ENCODE data around the gene LRRC7.

The LRRC7 gene

GRCh38 chr1:70164350-70164749 is 596.6 kb downstream of the LRRC7 start:
- TF ChIP-seq, protein P1, sequence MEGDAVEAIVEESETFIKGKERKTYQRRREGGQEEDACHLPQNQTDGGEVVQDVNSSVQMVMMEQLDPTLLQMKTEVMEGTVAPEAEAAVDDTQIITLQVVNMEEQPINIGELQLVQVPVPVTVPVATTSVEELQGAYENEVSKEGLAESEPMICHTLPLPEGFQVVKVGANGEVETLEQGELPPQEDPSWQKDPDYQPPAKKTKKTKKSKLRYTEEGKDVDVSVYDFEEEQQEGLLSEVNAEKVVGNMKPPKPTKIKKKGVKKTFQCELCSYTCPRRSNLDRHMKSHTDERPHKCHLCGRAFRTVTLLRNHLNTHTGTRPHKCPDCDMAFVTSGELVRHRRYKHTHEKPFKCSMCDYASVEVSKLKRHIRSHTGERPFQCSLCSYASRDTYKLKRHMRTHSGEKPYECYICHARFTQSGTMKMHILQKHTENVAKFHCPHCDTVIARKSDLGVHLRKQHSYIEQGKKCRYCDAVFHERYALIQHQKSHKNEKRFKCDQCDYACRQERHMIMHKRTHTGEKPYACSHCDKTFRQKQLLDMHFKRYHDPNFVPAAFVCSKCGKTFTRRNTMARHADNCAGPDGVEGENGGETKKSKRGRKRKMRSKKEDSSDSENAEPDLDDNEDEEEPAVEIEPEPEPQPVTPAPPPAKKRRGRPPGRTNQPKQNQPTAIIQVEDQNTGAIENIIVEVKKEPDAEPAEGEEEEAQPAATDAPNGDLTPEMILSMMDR (IDR thresholded peaks at IDR 0.05; ENCODE audit: control insufficient read depth, extremely low read depth, insufficient read depth) = no peak
- no peak overlapping the region for H3K4me3 ChIP-seq (ENCODE audit: low read depth, low read length)
- no peak for DNase-seq (ENCODE audit: low read depth)

- TF ChIP-seq, protein P1 (IDR thresholded peaks at IDR 0.05; ENCODE audit: control insufficient read depth, extremely low read depth, insufficient read depth) = no peak
- DNase-seq (ENCODE audit: low read depth) = no peak
- no peak overlapping the region for H3K4me3 ChIP-seq (ENCODE audit: low read depth, low read length)
These were observed 600.6 kb downstream of the LRRC7 start for GRCh38 chr1:70168283-70168682.

DNA sequence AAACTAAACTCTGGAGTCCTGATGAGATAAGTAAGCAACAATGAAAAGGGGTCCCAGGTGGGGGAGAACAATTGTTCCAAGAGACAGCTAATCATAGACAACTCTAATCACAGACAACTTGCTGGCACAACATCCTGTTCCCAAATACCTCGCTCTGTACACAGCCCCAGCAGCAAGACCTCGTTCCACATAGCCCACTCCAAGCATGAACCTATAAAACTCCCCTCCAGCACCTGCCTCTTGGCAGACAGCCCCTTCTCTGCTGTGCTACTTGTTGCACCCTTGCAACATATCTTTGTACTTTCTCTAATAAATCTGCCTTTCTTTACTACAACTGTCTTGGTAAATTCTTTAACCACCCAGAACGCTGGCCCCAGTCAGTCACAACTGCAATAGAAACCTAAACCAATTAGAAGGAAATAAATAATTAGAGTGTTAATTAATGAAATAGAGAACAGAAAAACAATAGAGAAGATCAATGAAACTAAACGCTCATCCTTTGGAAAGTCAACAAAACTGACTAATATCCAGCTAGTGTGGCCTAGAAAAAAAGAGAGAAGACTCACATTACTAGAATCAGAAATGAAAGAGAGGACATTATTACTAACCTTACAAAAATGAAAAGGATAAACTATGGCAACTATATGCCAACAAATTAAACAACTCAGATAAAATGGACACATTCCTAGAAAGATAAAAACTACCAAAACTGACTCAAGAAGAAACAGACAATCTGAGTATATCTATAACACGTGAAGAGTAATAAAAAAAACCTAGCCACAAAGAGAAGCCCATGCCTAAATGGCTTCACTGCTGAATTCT is 601.5 kb downstream of the LRRC7 start:
- DNase-seq (ENCODE audit: low read depth) = no peak
- TF ChIP-seq, protein P1 (IDR thresholded peaks at IDR 0.05; ENCODE audit: control insufficient read depth, extremely low read depth, insufficient read depth) = no peak
- no peak overlapping the region for H3K4me3 ChIP-seq (ENCODE audit: low read depth, low read length)

- H3K4me3 ChIP-seq (ENCODE audit: low read depth, low read length) = no peak overlapping the region
- DNase-seq (ENCODE audit: low read depth) = no peak
- TF ChIP-seq, protein P1 (IDR thresholded peaks at IDR 0.05; ENCODE audit: control insufficient read depth, extremely low read depth, insufficient read depth) = no peak
These were observed 603.8 kb downstream of the LRRC7 start for GRCh38 chr1:70171512-70171911.
